Measurements from ENCODE around the gene RAI1. TPM values are rescaled to one million over a fixed set of nuclear protein-coding genes. Genes with fewer than 3 reads are reported as not detected.

The RAI1 gene
- total RNA-seq, 1 donor: 8.9 TPM

- H3K4me1 ChIP-seq (ENCODE audit: insufficient read depth, low read length): peaks cover 7% of the 10 kb centered on the region
Observed at GRCh38 chr17:17808706-17809432, 127.6 kb downstream of the RAI1 start.

DNA sequence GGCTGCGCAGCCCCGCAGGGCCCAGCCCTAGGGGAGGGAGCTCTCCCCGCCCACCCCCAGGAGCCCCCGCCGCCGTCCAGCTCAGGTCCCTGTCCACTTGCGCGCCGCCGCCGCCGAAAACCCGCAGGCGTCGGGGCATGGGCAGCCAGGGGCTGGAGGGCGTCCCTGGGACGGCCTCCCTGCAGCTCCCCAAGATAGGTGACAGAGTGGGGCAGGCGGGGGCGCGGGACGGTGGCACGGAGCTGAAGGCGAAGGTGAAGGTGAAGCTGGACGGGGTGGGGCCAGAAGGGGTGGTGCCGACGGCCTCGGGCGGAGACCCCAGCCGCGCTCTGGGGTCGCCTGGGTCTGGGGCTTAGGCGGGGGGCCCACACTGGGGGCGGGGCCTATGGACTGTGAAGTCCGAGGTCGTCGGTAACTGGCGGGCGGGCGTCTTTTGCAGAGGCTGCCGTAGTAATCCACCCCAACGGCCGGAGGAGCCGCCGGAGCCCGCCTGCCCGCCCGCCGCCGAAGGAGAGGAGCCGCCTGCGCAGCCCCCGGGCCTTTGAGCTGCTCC lies 128.3 kb downstream of the RAI1 start:
- Histone ChIP-seq H3K4me3 (ENCODE audit: low read length) (no peak overlapping the region), H3K4me1 (ENCODE audit: insufficient read depth, low read length) (peaks cover 7% of the 10 kb centered on the region), H3K27me3 (ENCODE audit: insufficient read depth, low read length) (no peaks in the 10 kb centered on the region), H3K9me3 (ENCODE audit: low read depth, low read length) (no peaks in the 10 kb centered on the region)

More at GRCh38 chr17:17808706-17809432, 127.6 kb downstream of the RAI1 start:
- Histone ChIP-seq H3K9me3 (ENCODE audit: low read depth, low read length) (no peaks in the 10 kb centered on the region), H3K4me3 (ENCODE audit: low read length) (no peak overlapping the region), H3K27me3 (ENCODE audit: insufficient read depth, low read length) (no peaks in the 10 kb centered on the region)

DNA sequence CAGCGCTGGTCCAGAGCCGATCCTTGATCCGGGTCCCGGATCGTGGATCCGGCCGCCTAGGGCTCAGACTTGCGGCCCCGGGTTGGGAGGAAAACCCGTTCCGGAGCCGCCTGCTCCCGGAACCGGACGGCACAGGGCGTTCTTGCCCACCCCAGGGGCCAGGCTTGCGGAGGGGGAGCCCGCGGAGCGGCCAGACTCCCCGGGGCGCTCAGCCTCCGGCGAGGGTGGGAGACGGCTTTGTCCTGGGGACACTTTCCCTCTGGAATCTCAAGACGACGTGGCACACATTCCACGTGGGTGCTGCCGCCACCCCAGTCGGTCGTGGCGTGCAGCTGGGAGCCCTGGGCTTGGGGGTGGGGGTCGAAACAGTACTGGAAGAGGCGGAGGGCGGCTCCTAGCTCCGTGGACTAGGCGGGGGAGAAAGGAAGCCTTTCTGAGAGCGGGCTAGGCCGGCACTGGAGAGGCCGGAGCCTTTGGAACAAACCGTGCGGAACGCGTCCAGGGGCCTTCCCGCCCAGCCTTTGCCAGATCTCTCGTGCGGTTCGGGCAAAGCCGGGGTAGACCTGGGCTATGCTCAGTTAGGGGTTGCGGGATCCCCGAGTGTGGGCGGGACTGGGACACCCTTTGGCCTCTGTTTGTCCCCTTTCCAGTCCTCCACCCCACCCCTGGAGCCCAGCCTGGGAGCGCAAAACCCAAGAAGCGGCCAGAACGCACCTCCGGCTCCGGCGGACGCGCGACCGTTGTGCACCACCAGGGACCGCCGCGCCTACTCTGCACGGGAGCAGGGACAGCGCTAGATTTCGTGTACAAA lies 129.0 kb downstream of the RAI1 start:
- no peaks in the 10 kb centered on the region for H3K9me3 ChIP-seq (ENCODE audit: low read depth, low read length)
- no peak overlapping the region for H3K4me3 ChIP-seq (ENCODE audit: low read length)
- H3K4me1 ChIP-seq (ENCODE audit: insufficient read depth, low read length): peaks cover 7% of the 10 kb centered on the region
- H3K27me3 ChIP-seq (ENCODE audit: insufficient read depth, low read length): no peaks in the 10 kb centered on the region

GRCh38 chr17:17810895-17811248 lies 129.6 kb downstream of the RAI1 start:
- H3K4me3 ChIP-seq (ENCODE audit: low read length): no peak overlapping the region
- no peaks in the 10 kb centered on the region for H3K27me3 ChIP-seq (ENCODE audit: insufficient read depth, low read length)
- H3K9me3 ChIP-seq (ENCODE audit: low read depth, low read length): no peaks in the 10 kb centered on the region
- H3K4me1 ChIP-seq (ENCODE audit: insufficient read depth, low read length): peaks cover 7% of the 10 kb centered on the region

- peaks cover 7% of the 10 kb centered on the region for H3K4me1 ChIP-seq (ENCODE audit: insufficient read depth, low read length)
- no peaks in the 10 kb centered on the region for H3K9me3 ChIP-seq (ENCODE audit: low read depth, low read length)
- H3K4me3 ChIP-seq (ENCODE audit: low read length): no peak overlapping the region
- H3K27me3 ChIP-seq (ENCODE audit: insufficient read depth, low read length): no peaks in the 10 kb centered on the region
Observed at GRCh38 chr17:17811381-17812210, 130.3 kb downstream of the RAI1 start.

- Histone ChIP-seq H3K27me3 (ENCODE audit: insufficient read depth, low read length) (no peaks in the 10 kb centered on the region), H3K4me1 (ENCODE audit: insufficient read depth, low read length) (peaks cover 7% of the 10 kb centered on the region), H3K4me3 (ENCODE audit: low read length) (no peak overlapping the region), H3K9me3 (ENCODE audit: low read depth, low read length) (no peaks in the 10 kb centered on the region)
Observed at GRCh38 chr17:17812211-17813054, 131.2 kb downstream of the RAI1 start.

GRCh38 chr17:17813055-17813724 lies 131.9 kb downstream of the RAI1 start:
- H3K4me3 ChIP-seq (ENCODE audit: low read length): no peak overlapping the region
- peaks cover 7% of the 10 kb centered on the region for H3K4me1 ChIP-seq (ENCODE audit: insufficient read depth, low read length)
- no peaks in the 10 kb centered on the region for H3K27me3 ChIP-seq (ENCODE audit: insufficient read depth, low read length)
- H3K9me3 ChIP-seq (ENCODE audit: low read depth, low read length): no peaks in the 10 kb centered on the region

- Histone ChIP-seq H3K27me3 (ENCODE audit: insufficient read depth, low read length) (no peaks in the 10 kb centered on the region), H3K9me3 (ENCODE audit: low read depth, low read length) (no peaks in the 10 kb centered on the region), H3K4me3 (ENCODE audit: low read length) (no peak overlapping the region), H3K4me1 (ENCODE audit: insufficient read depth, low read length) (peaks cover 7% of the 10 kb centered on the region)
Observed at GRCh38 chr17:17813725-17814095, 132.5 kb downstream of the RAI1 start.

DNA sequence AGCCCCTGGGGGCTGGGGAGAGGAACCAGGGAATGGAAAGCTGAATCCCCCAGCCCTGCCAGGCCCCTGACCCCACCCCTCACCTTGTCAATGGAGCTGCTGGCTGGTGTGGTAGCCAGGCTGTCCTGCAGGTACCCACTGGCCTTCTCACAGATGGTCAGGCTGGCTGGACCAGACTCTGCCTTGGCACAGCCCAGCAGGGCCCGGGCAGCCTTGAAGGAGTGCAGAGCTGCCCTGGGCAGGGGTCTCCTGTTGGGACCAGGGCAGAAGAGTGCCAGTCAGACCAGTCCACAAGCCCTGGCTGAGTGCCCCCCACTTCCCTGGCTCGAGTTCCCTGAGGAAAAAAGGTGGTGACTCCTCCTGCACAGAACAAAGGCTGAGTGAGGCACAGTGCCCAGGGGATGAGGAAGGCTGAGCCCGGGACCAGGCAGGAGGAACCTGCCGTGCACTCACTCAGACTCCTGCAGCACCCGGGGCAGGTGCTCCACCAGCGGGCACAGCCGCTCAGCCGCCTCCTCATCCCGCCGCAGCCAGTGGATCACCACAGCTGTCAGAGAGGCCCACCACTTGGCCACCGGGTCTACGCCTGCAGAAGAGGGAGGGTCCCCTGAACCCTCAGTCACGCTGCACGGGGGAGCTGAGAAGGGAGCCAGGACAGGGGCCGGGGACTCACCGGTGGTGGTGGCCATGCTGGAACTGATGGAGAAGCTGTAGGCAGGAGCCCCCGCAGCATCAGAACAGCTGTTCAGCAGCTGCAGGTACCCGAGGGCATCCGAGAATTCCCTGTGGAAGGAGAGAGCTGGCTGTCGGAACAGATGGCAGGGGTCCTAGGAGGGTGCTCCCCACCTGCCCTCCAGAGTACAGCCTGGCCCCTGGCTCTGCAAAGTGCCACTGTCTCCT lies 133.2 kb downstream of the RAI1 start:
- Histone ChIP-seq H3K4me3 (ENCODE audit: low read length) (no peak overlapping the region), H3K27me3 (ENCODE audit: insufficient read depth, low read length) (no peaks in the 10 kb centered on the region), H3K9me3 (ENCODE audit: low read depth, low read length) (no peaks in the 10 kb centered on the region), H3K4me1 (ENCODE audit: insufficient read depth, low read length) (peaks cover 12% of the 10 kb centered on the region)

DNA sequence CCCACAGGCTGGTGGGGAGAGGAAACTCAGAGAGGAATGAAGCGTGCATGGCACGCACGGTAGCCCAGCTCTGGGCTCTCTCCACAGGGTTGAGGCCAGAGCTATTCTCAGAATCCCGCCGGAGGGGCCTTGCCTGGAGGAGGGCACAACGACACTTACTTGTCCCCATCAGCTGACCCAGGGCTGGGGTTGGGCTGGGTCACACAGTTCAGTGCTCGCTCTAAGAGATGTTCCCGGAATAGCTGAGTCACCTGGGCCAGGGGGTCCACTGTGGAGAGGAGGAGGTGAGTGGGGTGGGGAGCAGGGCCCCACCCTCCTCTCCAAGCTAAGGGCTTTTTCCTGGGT lies 133.8 kb downstream of the RAI1 start:
- no peaks in the 10 kb centered on the region for H3K27me3 ChIP-seq (ENCODE audit: insufficient read depth, low read length)
- H3K9me3 ChIP-seq (ENCODE audit: low read depth, low read length): no peaks in the 10 kb centered on the region
- no peak overlapping the region for H3K4me3 ChIP-seq (ENCODE audit: low read length)
- H3K4me1 ChIP-seq (ENCODE audit: insufficient read depth, low read length): peaks cover 19% of the 10 kb centered on the region

GRCh38 chr17:17815436-17816200 lies 134.4 kb downstream of the RAI1 start:
- peaks cover 24% of the 10 kb centered on the region for H3K4me1 ChIP-seq (ENCODE audit: insufficient read depth, low read length)
- no peak overlapping the region for H3K4me3 ChIP-seq (ENCODE audit: low read length)
- H3K9me3 ChIP-seq (ENCODE audit: low read depth, low read length): no peaks in the 10 kb centered on the region
- H3K27me3 ChIP-seq (ENCODE audit: insufficient read depth, low read length): no peaks in the 10 kb centered on the region

DNA sequence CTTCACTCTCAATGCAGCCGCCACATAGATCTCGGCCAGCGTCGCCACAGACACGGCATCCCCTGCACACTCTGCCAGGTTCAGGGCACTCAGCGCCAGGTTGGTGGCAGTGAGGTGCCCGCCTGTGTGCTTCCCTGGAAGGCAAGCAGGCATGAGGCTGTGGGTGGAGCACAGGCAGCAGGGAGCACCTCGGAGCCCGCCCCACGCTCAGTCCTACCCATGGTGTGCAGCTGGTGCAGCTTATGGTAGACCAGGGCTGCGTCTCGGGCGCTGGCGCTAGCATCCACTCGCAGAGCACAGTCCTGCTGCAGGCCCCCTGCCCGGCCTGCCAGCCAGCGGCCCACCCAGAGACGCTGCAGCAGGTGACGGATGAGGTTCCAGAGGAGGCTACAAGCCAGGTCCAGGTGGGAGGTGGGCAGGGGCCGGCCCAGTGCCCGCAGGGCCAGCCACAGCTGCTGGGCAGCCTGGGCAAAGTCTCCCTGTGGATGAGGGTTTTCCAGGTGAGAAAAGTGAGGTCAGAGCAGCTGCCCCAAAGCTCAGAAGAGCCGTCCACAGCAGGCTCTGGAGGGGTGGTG lies 135.1 kb downstream of the RAI1 start:
- H3K9me3 ChIP-seq (ENCODE audit: low read depth, low read length): no peaks in the 10 kb centered on the region
- H3K4me3 ChIP-seq (ENCODE audit: low read length): no peak overlapping the region
- no peaks in the 10 kb centered on the region for H3K27me3 ChIP-seq (ENCODE audit: insufficient read depth, low read length)
- H3K4me1 ChIP-seq (ENCODE audit: insufficient read depth, low read length): peaks cover 31% of the 10 kb centered on the region
